Activated CD8-positive, alpha-beta memory T cell treated with anti-CD3 and anti-CD28 coated beads, Interleukin-2, amount 50 U/mL, for 24 hours (primary cell): ENCODE results near the gene MICAL2.

ENCODE experiments used
- DNase-seq: peaks from one replicate; pipeline ENCODE4 v3.0.0-alpha.2; 2020; ENCODE audit errors: extremely low read depth

MICAL2 gene

DNA sequence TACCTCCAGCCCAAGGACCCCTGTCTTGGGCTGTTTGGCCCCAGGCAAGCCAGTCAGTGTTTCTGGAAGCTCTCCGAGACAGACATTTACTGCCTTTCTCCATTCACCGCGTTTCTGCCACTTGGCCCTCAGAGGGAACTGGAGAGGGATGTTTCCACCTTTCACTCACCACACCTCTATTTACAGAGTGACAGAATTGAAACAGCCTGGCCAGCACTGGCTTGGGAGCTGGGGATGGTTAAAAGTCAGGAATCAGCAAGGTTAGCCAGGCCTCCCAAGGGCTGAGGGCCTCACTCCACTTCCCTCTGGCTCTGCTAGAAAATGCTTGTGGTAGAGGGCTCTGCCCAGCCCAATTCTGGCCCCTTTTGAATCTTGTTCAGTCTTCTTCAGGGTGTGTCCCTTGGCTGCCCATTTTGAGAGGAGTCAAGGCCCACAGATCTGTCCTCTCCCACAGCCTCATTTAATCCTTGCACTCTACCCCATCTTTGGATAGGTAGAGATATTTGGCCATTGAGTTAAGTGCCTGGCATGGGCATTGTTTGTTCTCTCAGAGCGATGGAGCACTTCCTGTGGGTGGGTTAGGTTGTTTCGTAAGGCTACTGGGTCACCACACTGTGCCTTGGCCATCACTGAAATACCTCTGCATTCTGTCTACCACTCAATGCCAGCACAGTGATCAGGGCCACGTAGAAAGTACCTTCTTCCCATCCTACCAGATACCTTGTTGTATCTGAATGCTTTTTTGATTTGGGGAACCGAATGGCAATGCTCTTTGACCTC lies 119.2 kb downstream of the MICAL2 start:
- DNase-seq = no peak

DNA sequence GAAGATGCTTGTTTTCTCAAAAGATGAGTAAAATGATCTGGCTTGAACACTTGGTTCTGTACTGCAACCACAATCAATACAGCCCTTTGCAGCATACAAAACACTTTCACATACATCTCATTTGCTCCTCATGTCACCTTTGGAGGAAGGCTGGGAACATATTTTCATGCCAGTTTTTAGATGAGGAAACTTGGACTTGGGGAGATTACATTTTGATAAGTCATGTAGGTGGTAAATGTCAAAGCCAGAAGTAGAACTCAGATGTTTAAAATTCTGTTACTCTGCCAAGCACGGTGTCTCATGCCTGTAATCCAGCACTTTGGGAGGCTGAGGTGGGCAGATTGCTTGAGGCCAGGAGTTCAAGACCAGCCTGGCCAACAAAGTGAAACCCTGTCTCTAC lies 121.8 kb downstream of the MICAL2 start:
- DNase-seq = no peak

DNA sequence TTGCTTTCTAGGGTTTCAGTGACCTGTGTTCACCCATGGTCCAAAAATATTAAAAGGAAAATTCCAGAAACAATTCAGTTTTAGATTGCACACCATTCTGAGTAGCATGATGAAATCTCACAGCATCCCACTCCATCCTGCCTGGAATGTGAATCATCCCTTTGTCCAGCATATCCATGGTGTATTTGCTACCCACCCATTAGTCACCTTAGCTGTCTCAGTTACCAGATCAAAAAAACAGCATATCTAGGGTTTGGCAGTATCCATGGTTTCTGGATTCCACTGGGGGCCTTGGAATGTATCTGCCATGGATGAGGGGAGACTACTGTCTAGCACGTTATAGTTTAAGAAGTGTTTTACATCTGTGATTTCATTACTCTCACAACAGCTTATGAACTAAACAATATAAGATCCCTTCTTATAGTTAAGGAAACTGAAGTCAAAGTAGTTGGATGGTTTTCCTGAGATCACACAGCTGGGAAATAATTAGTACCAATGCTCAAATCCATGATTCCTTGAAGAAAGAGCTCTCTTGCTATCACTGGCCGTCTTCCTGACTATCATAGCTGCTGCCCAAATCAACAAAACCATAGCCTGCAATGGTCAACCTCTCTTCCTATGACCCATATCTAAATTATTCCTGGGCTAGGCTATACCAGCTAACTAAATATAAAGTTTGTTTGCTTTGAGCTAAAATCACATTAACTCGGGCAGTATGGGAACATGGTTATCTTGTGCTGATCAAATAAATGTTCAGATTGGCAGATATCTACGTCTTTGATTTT lies 122.6 kb downstream of the MICAL2 start:
- no peak for DNase-seq

DNA sequence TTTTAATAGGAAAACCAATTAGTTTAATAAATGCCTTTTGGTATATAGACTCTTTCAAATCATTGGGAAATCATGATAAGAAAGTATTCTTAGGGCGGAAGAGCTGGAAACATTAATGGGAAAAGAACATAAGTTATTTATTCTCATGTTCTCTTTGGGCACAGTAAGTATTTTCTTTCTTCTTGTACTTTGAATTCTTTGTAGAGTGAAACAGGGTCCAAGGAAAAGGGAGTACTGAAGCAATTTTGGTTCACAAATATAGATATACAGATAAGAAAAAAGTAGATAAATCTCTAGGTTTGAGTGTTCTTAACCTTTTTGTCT lies 123.2 kb downstream of the MICAL2 start:
- no peak for DNase-seq

- DNase-seq = no peak
Observed at GRCh38 chr11:12234221-12234620, 123.8 kb downstream of the MICAL2 start.

DNA sequence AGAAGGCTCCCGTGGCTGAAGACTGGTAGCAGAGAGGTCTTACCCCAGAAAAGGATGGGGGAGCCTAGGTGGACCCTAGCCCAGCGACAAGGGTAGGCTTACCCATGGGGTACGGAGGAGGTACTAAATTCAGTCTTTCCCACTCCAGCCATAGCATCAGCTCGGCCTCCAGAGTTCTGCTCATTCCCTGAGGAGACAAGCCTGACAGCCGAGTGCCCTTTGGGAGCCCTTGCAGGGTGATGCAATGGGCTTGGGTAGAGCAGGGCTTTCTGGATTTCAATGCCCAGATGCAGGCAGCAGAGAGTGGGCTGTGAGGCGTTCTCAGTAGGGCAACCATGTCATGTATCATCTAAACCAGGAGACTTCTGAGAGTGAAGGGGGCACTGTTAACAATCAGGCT lies 124.7 kb downstream of the MICAL2 start:
- DNase-seq = no peak

DNA sequence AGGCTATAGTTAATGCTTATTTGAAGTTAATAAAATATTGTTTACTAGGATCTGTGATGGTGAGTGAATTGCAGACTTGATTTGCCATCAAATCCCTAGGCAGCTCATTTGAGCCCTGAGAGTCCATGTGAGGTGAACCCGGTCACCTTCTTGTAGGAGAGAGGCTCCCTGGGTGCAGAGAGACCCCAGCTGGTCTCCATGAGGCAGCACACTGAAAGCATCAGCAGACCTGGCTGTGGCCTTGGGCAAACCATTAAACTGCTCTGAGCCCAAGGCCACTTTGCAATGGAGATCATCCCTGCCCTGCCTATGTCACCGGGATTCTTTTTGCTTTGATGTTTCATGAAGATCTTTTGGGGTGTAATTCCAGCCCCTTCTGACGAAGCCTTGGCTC lies 125.2 kb downstream of the MICAL2 start:
- no peak for DNase-seq

DNA sequence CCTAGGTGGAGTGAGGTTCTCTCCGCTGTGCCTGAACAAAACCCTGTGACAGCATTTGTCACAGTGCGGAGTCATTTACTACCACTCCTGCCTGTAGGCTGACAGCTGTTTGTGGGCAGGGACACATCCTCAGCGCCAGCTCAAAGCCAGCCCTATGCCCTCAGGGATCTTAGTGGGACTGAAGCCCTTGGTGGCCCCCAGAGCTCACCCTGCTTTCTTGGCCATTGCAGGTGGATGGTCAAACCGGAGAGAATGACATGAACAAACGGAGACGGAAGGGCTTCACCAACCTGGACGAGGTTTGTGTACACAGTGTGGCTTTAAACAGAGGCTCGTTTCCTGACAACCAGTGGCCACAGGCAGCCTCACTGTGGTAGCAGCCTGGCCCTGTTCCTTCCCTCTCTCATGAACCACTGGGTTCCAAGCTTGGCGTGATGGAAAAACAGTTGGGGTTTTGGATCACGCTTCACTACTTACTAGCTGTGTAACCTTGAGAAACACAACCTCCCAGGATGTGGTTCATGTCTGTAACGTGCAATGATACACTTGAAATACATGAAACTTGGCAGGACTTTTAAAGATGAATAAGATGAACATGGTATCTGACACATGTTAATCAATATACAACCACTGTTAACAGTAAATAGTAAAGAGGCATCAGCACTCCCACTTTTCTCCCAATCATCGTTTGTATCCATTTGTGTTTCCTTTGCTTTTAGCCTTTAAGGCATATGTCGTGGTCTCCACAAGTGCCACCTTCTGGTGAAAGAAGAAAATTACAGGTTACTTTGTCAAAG lies 125.8 kb downstream of the MICAL2 start:
- peak; percentile 27 for DNase-seq

DNA sequence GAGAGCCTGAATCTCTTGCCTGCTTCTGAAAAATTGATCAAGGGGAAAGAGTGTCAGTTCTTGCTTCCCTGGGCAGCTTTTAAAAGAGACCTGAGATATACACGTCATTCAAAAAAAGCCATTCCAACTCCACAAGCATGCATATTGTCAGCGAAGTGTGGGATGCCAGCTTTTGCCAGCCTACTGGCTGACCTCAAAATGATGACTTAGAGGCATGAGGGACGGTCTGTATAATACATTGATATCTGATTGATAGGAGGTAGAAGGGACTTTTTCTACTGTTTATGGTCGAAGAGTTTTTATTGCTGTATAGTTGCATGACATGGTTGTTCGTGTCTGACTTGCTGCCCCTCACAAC lies 126.3 kb downstream of the MICAL2 start:
- DNase-seq = no peak

- DNase-seq = no peak
Observed at GRCh38 chr11:12237381-12237784, 127.0 kb downstream of the MICAL2 start.

DNA sequence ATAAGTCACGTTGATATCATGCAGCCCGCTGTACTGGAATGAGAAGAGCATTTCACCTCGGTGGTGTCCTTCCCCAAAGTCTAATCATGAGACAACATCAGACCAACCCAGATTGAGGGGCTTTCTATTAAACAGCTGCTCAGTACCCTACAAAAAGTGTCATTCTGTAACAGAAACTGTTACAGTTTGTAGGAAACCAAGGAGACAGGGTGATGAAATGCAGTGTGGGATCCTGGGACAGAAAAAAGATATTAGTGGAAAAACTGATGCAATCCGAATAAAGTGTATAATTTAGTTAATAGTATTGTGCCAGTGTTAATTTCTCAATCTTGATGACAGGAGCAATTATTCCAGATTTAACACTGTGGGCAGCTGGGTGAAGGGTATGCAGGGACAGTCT lies 128.0 kb downstream of the MICAL2 start:
- no peak for DNase-seq

DNA sequence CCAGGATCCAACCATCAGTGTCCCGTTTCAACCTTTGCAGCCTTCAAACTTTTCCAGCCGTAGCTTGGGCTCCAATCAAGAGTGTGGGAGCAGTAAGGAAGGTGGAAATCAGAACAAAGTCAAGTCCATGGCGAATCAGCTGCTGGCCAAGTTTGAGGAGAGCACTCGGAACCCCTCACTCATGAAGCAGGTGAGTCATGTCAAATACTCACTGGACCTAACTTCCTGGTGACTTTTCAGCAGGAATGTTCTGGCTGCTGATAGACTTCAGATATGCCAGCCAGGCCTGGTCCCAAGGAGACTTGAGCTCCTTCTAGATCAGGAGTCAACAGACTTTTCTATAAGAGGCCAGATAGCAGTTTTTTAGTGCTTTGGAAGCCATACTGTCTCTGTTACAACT lies 129.0 kb downstream of the MICAL2 start:
- DNase-seq = no peak

GRCh38 chr11:12239804-12240371 lies 129.5 kb downstream of the MICAL2 start:
- DNase-seq = no peak

DNA sequence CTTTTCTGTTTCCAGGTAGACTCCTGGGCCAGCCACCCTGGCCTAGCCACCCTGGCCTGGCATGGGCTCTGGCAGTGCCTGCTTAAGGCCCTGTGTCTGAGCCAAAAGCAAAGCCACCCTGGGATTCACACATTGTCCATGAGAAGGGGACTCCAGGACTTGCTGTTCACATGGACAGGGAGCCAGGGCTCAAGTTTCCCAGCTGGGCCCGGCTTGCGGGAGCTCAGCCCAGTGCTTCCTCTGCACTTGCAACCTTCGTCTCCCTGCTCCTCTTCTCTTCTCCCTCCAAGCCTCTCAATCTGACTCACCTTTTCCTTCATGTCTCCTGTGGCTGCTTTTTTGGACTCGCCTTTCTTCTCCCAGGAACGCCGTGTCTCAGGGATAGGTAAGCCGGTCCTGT lies 130.3 kb downstream of the MICAL2 start:
- no peak for DNase-seq

GRCh38 chr11:12241401-12241800 lies 131.0 kb downstream of the MICAL2 start:
- DNase-seq = no peak

- DNase-seq = no peak
Observed at GRCh38 chr11:12241971-12242672, 131.7 kb downstream of the MICAL2 start.

- DNase-seq = no peak
Observed at GRCh38 chr11:12242966-12243365, 132.6 kb downstream of the MICAL2 start.

GRCh38 chr11:12243486-12243885 lies 133.1 kb downstream of the MICAL2 start:
- DNase-seq = no peak

DNA sequence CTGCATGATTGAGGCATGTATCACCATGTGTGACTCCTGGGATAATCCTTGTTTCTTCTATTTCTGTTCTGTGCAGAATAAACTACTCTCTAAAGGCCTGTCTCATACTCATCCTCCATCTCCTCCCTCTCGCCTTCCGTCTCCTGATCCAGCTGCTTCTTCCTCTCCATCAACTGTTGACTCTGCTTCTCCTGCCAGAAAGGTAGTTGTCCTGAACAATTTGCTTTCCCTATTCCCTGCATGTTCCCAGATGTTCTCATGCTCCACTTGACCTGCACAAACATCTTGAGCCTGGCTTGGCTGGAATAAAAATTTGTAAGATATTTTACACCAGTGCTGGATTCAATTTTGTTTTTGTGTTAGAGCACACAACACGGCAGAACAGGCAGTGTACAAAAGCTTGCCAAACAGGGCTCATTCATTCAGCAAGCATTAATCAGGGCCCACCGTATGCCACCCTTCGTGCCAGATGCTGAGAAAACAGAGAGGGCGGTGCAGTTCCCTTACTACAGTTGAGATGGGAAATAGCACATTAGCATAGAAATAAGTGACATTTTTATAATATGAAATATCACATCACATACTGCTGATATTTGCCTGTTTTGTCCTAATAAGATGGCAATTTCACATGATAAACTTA lies 133.6 kb downstream of the MICAL2 start:
- DNase-seq = no peak

DNA sequence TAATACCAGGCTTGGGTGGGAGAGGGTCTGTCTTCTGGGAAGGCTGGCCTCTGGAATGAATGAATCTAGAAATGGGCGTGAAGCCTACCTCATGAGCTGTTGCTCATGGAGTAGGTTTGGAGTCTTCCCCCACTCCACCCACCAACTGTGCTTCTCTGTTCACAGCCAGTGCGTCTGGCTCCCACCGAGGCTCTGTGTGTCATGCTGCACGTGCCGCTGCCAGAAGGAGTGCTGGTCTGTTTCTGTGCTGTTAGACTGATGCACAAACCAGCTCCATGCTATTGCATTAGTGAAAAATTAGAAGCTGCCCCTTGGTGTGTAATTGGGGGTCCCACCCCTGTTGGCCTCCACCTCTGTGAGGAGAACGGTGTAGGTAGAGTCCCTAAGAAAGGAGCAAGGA lies 134.7 kb downstream of the MICAL2 start:
- no peak for DNase-seq

DNA sequence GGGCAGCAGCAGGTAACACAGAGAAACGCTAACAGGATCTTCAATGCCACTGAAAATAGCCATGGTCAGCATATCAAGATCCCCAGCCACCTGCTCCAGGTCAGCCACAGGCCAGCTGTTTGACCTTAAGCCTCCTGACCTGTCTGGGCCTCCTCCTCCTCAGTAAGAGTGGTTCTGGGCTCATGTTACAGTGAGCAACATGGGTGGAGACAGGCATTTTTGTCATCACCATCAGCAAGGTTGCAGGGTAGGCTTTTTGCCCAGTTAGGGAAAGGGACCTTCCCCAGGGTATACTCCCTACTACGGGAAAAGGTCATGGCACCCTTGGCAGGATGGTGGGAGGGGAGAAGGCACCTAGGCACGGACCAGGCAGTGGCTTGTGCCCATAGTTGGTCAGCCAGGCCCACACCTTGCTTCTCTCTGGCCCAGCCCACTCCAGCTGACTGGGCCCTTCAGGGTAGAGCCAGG lies 135.2 kb downstream of the MICAL2 start:
- DNase-seq = no peak
